ENCODE measurements around the gene COPS2.

COPS2 gene

DNA sequence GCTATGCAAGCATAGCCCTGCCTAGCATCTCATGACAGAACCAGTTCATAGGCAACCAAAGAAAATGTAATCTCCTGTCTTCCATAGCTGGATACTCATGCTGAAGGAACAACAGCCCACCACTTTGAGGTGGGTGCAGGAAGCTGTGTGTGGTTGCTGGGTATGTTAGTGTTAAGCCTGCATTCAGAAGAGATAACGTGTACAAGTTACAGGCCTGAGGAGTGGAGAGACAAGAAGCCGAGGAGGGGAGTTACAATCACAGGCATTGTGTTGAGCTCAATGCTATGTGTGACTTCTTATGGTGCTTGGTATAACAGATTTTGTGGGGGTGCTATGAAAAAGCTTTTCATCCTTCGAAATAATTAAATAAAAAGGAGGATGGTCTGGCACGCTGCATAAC, 66.4 kb downstream of the COPS2 start:
- no peak for DNase-seq (ENCODE audit: low read depth)
- TF ChIP-seq, protein P1, sequence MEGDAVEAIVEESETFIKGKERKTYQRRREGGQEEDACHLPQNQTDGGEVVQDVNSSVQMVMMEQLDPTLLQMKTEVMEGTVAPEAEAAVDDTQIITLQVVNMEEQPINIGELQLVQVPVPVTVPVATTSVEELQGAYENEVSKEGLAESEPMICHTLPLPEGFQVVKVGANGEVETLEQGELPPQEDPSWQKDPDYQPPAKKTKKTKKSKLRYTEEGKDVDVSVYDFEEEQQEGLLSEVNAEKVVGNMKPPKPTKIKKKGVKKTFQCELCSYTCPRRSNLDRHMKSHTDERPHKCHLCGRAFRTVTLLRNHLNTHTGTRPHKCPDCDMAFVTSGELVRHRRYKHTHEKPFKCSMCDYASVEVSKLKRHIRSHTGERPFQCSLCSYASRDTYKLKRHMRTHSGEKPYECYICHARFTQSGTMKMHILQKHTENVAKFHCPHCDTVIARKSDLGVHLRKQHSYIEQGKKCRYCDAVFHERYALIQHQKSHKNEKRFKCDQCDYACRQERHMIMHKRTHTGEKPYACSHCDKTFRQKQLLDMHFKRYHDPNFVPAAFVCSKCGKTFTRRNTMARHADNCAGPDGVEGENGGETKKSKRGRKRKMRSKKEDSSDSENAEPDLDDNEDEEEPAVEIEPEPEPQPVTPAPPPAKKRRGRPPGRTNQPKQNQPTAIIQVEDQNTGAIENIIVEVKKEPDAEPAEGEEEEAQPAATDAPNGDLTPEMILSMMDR (IDR thresholded peaks at IDR 0.05; ENCODE audit: low read depth, low read length, missing control alignments): no peak
- no peak overlapping the region for H3K4me3 ChIP-seq (ENCODE audit: low read depth, low read length)

DNA sequence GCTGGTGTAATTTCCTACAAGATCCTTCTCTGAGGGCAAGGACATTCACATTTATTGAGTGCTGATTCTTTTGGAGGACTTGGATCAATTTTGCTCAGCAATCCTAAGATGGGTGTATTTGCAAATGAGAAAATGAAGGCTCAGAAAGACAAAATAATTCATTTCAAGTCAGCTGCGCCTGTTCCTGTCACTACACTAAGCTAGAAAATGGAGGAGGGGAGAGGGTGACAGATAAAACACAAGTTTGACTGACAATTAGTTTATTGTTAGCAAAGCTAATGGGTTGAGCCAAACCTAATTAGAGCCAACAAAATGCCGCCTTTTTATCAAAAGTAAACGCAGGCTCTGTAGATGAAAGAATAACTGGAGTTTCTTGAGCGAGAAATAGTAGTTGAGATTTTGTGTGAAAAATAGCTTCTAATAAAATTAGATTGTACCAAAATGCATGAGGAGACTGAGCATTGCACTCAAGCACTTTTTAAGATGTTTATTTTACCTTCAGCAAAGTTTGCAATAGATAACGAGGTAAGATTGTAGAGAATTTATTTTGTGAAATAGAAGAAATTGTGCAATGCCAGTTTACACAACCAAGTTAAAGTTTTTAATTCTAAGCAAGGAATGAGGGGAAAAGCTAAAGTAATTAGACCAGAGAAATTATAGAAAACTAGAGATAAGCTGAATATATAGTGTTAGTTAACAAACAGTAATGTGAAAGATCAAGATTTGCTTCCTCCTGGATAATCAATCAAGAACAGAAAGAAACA, 69.5 kb downstream of the COPS2 start:
- TF ChIP-seq, protein P1 (IDR thresholded peaks at IDR 0.05; ENCODE audit: low read depth, low read length, missing control alignments): no peak
- no peak overlapping the region for H3K4me3 ChIP-seq (ENCODE audit: low read depth, low read length)
- no peak for DNase-seq (ENCODE audit: low read depth)

DNA sequence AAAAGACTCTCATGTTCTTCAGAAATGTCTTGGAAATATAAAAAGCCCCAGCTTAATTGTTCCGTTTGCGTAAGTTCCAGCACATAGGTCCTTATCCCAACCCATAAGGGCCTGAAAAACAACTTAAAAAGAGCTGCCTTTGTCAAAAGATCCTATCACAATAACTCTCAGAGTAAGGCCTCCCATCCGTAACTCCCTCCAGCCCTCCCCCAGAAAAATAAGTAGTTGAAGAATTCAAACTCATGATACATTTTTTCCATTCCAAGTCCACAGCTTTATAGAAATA, 71.2 kb downstream of the COPS2 start:
- H3K4me3 ChIP-seq (ENCODE audit: low read depth, low read length): no peak overlapping the region
- TF ChIP-seq, protein P1 (IDR thresholded peaks at IDR 0.05; ENCODE audit: low read depth, low read length, missing control alignments): no peak
- DNase-seq (ENCODE audit: low read depth): no peak

DNA sequence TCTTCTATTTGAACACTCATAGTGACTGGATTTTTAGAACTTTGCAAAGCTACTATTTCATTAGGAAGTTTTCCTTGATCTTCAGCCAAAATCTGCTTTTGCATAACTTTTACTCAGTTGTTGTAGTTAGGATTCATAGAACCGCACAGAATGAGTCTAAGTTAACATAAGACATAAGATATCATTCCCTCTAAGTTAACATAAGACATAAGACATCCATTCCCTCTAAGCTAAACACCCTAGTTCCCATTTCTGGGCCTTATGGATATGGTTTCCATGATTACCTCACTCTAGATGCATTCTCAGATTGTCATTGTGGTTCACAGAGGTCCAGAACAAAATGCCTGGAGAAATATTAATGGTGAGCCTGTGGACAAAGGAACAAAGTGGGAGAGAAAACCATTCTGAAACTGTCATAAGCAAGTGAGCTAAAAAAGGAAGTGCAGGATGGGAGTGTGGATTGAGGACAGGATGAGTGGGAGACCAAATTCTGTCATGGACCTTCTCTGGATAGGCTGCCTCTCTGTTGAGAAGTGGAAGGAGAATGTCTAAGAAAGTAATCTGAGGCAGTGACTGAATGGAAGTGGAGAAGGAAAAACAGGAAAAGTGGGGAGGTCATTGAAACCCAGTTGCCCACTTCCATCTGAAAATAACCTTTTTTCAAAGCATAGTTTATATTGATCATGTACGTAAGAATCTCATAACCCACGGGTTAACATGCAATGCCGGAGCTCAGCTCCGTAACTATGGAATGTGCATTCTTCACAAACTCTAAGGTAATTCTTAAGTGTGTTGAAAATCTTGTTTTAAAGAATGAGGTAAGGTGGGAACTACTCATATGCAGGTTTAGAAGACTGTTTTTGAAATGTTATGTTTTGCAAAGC, 71.8 kb downstream of the COPS2 start:
- no peak for DNase-seq (ENCODE audit: low read depth)
- no peak overlapping the region for H3K4me3 ChIP-seq (ENCODE audit: low read depth, low read length)
- TF ChIP-seq, protein P1 (IDR thresholded peaks at IDR 0.05; ENCODE audit: low read depth, low read length, missing control alignments): no peak

DNA sequence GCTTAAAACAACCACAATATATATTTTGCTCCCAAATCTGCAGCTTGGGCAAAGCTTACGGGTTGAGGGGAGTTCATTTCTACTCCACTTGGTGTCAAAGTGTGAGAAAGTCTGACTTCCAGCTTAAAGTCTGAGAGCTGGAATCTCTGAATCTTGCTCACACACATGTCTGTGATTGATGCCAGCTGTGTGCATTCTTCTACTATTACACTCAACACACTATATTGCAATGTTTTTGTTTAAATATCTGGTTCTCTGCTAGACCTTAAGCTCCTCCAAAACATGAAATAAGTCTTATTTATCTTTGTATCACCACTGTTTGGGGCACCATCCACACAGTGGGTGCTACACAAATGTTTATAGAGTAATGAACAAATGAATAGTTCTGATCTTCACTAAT, 72.4 kb downstream of the COPS2 start:
- no peak overlapping the region for H3K4me3 ChIP-seq (ENCODE audit: low read depth, low read length)
- no peak for DNase-seq (ENCODE audit: low read depth)
- TF ChIP-seq, protein P1 (IDR thresholded peaks at IDR 0.05; ENCODE audit: low read depth, low read length, missing control alignments): no peak

DNA sequence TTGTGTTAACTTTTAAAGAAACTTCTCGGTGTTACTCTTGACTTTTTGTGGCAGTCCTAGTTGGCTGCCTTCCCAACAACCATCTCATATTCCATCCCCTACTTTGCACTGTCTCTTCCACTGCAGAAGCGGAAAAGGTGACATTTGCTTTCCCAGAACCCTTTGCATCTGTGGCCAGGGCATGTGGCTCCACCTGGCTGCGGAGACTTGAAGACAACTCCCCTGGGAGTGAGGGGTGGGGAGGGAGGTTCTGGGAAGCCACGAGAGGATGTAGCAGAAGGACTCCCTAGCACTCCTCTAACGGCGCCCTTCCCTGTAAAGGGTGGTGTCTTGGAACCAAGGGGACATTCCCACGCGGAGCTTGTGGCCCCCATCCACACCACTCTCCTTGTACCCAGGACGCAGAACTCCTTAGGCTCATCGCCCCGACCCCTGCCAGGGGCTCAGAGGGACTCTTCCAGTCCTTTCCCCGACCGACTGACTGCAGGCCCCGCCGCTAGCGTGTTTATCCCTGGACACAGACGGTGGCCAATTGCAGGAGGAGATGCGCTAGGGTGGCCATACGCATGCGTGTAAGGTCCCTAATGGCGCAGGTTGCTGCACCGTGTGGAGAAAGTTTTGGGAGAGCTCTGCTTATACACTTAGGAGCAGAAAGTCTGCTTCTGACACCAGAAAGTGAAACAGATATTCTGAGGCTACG, 75.9 kb downstream of the COPS2 start:
- no peak for DNase-seq (ENCODE audit: low read depth)
- H3K4me3 ChIP-seq (ENCODE audit: low read depth, low read length): no peak overlapping the region
- TF ChIP-seq, protein P1 (IDR thresholded peaks at IDR 0.05; ENCODE audit: low read depth, low read length, missing control alignments): no peak
